GM19351 (cell line): ENCODE results near the gene CHCHD2.
"Not testable (repeated sequence)": the region's sequence is repeated elsewhere in the genome, so short reads cannot be mapped to it uniquely, and the experiment has no call there.

Experiments used
- ATAC-seq: cut with Tn5 transposase; IDR thresholded peaks from one replicate; pipeline ENCODE4 v1.9.1; 2021; ENCODE audit warnings: mild to moderate bottlenecking, moderate library complexity; ENCODE audit not compliant: unreplicated experiment

Gene CHCHD2

DNA sequence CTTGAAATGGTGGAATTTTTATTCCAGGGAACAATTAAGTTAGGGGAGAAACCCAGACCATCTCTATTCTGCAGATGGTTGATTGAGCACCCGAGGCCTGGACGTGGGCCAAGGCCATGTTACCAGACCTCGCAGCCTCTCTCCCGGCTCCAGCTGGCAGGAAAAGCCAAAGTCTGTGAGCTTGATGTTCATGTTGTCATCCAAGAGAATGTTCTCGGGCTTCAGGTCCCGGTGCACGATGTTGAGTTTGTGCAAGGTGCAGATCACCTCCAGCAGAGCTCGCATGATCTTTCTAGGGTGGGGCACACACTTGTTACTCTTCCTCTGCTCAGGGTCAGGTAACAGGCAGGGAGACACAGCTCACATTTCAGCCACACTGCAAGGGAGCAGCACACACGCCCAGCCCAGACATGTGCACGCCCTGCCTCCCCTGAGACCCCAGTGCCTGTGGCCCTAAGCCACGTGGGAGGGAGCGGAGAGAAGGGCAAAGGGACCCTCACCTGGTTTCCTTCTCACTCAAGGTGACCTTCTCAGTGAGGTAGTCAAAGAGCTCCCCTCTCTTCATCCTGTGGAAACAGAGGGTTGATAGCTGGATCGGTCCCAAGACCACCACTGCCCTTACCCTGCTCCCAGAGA, 23.0 kb downstream of the CHCHD2 start:
- ATAC-seq = no peak

DNA sequence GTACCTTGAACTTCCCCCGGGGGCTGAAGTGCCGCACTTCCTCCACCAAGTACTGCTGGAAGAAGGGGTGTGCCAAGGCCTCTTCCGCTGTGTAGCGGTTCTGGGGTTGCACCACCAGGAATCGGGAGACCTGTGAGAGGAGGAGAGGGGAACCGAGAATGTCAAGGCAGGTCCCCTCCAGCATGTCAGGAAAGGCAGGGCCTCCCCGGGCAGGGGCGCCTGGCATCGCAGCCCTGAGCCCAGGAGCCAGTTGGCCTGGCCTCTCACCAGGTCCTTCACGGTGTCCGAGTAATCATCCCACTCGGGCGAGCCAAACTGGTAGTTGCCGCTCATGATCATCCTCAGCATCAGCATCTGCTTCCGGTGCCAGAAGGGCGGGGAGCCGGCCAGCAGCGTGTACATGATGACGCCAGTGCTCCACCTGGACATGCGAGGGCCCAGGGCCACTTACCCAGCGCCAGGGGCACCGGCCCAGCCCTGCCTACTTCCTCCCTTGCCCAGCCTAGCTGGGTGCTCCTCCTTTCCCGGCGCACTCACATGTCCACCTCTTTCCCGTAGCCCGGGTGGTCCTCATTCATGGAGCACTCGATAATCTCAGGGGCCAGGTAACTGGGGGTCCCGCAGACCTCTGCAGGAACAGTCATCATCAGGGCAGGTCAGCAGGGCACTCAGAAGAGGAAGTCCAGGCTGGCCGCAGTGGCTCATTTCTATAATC, 24.5 kb downstream of the CHCHD2 start:
- ATAC-seq = no peak

- not testable (repeated sequence) for ATAC-seq
Measured at GRCh38 chr7:56080726-56081435, 25.4 kb downstream of the CHCHD2 start.

DNA sequence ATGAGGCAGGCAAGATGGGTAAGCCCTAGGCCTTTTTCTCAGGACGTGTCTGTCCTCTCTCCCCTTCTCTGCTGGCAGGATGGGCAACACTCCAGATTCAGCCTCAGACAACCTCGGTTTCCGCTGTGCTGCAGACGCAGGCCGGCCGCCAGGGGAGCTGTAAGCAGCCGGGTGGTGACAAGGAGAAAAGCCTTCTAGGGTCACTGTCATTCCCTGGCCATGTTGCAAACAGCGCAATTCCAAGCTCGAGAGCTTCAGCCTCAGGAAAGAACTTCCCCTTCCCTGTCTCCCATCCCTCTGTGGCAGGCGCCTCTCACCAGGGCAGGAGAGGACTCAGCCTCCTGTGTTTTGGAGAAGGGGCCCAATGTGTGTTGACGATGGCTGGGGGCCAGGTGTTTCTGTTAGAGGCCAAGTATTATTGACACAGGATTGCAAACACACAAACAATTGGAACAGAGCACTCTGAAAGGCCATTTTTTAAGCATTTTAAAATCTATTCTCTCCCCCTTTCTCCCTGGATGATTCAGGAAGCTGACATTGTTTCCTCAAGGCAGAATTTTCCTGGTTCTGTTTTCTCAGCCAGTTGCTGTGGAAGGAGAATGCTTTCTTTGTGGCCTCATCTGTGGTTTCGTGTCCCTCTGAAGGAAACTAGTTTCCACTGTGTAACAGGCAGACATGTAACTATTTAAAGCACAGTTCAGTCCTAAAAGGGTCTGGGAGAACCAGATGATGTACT, 26.7 kb downstream of the CHCHD2 start:
- no peak for ATAC-seq

DNA sequence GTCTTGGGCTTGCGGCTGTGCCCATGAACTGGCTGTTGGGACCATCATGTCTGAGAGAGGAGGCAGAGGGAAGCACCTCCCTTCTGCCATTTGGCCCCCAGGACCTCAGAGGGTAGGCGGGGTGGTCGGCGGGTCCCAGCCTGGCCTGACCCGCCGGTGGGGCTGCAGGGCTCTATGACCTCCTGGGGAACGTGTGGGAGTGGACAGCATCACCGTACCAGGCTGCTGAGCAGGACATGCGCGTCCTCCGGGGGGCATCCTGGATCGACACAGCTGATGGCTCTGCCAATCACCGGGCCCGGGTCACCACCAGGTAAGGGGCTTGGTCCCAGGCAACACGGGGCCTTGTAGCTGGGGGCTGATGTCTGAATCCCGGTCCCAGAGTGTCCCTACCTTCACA, 28.1 kb downstream of the CHCHD2 start:
- ATAC-seq = no peak

- no peak for ATAC-seq
Measured at GRCh38 chr7:56077681-56078080, 28.6 kb downstream of the CHCHD2 start.

DNA sequence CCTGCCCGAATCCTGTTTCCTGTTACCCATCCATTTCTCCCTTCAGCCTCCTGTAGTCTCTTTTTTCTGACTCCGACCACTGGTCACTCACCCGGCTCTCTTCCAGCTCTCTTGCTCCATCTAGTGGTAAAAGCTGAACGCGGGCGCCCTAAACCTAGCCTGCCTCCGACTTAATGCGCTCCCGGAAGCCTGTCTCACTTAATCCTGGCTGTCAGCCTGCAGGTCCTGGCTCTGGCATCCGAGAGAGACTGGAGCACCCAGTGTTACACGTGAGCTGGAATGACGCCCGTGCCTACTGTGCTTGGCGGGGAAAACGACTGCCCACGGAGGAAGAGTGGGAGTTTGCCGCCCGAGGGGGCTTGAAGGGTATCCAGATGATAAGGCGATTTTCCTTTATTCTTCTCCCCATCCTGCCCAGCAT, 31.9 kb downstream of the CHCHD2 start:
- peak; percentile 94 for ATAC-seq

DNA sequence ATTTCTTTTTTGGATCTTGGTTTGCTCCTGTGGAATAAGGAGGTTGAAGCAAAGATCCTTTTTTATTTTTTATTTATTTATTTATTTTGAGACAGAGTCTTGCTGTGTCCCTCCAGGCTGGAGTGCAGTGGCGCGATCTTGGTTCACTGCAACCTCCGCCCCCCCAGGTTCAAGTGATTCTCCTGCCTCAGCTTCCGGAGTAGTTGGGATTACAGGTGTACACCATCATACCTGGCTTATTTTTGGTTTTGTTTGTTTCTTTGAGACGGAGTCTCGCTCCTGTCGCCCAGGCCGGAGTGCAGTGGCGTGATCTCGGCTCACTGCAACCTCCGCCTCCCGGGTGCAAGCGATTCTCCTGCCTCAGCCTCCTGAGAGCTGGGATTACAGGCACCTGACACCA, 39.9 kb downstream of the CHCHD2 start:
- ATAC-seq = not testable (repeated sequence)

GRCh38 chr7:56063882-56064625, 42.2 kb downstream of the CHCHD2 start, which contains the start of gene SUMF2:
TSS of gene SUMF2 (plus strand) at chr7:56064286. CDS start at chr7:56064312, 26 bp downstream.
- peak; percentile 83 for ATAC-seq

DNA sequence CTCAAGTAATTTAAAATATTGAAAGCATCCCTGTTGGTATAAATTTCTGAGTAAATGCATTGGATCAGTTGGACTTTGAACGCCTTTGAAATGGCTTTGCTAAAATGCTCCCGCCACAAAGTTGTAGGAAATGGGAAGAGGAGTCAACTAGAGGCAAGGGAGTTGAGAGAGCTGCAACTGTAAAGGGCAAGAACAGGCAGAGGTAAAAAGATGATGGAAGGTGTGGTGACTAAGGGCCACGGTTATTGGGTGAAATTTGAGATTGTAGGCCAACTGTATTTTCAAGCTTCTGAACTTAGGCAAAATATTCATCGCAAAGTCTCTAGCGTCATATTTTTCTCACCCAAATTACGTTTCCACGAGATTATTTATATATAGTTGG, 42.8 kb downstream of the CHCHD2 start:
- ATAC-seq = no peak

DNA sequence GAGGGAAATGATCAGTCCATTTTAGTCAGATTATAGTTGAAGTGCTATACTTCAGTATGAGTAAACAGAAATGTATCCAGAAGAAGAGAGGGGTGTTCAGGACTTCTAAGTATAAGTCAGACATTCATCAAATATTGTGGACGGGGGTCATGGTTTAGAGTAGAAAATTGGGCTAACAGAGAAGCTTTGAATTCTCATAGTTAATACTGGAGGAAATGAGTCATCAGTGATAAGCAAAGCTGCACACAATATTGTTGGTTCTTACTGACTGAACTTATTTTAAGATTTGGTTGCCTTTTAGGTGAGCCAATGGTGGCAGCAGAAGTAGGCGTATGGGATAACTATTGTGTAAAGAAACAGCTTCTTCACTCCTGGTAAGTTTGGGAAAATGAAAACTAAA, 43.9 kb downstream of the CHCHD2 start:
- ATAC-seq = no peak

GRCh38 chr7:56053993-56054392, 52.3 kb downstream of the CHCHD2 start:
- ATAC-seq = no peak

- no peak for ATAC-seq
Measured at GRCh38 chr7:56053379-56053778, 52.9 kb downstream of the CHCHD2 start.
